Prostate gland (tissue), 2 donors: ENCODE measurements around the gene CGREF1.

Experiments used
- POLR2AphosphoS5 ChIP-seq: sonication (generic); formaldehyde crosslinking; IDR thresholded peaks from one replicate; pipeline ENCODE4 v1.6.1; 2017; ENCODE audit warnings: antibody characterized with exemption
- TF ChIP-seq, protein P1 (sequence below), 4 experiments: fragments of 200-600 bp in 2 of 4; fragments of 450-650 bp in 2 of 4; sonication (generic) in 2 of 4; IDR thresholded peaks; 1 replicate in 3 of 4; 2 replicates in 1 of 4; pipeline ENCODE4 v1.5.1; 2016 to 2019; ENCODE audit warnings: antibody characterized with exemption in 4 of 4, mild to moderate bottlenecking in 2 of 4, moderate library complexity in 2 of 4

DNA sequence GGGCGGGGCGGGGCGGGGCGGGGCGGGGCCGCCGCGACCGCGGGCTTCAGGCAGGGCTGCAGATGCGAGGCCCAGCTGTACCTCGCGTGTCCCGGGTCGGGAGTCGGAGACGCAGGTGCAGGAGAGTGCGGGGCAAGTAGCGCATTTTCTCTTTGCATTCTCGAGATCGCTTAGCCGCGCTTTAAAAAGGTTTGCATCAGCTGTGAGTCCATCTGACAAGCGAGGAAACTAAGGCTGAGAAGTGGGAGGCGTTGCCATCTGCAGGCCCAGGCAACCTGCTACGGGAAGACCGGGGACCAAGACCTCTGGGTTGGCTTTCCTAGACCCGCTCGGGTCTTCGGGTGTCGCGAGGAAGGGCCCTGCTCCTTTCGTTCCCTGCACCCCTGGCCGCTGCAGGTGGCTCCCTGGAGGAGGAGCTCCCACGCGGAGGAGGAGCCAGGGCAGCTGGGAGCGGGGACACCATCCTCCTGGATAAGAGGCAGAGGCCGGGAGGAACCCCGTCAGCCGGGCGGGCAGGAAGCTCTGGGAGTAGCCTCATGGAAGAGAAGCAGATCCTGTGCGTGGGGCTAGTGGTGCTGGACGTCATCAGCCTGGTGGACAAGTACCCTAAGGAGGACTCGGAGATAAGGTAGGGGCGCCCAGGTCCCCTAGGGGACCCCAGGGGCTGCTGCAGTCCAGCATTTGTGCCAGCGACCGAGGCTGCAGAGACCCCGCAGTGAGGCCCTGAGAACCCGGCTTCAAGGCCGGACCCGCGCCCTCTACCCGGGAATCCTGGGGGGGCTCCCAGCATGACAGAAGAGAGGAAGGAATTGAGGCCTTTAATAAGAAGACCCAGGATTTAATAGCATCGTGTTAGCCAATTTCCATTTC is 32.0 kb downstream of the CGREF1 start, which contains the start of gene KHK:
- no peak for TF ChIP-seq POLR2AphosphoS5
- TF ChIP-seq, protein P1, sequence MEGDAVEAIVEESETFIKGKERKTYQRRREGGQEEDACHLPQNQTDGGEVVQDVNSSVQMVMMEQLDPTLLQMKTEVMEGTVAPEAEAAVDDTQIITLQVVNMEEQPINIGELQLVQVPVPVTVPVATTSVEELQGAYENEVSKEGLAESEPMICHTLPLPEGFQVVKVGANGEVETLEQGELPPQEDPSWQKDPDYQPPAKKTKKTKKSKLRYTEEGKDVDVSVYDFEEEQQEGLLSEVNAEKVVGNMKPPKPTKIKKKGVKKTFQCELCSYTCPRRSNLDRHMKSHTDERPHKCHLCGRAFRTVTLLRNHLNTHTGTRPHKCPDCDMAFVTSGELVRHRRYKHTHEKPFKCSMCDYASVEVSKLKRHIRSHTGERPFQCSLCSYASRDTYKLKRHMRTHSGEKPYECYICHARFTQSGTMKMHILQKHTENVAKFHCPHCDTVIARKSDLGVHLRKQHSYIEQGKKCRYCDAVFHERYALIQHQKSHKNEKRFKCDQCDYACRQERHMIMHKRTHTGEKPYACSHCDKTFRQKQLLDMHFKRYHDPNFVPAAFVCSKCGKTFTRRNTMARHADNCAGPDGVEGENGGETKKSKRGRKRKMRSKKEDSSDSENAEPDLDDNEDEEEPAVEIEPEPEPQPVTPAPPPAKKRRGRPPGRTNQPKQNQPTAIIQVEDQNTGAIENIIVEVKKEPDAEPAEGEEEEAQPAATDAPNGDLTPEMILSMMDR (IDR thresholded peaks at IDR 0.05) = no peak
